Activated CD4-positive, alpha-beta T cell treated with anti-CD3 and anti-CD28 coated beads for 24 hours (primary cell): ENCODE data around the gene TFR2.
A peak's percentile ranks its signal among the peaks of the same experiment; 100 is the strongest.
"Not testable (repeated sequence)": the region's sequence is repeated elsewhere in the genome, so short reads cannot be mapped to it uniquely, and the experiment has no call there.

Experiments
- DNase-seq, 2 donors: peaks; one replicate each; pipeline ENCODE4 v3.0.0-alpha.2; 2020; ENCODE audit warnings: low read depth in 2 of 2

TFR2 gene

DNA sequence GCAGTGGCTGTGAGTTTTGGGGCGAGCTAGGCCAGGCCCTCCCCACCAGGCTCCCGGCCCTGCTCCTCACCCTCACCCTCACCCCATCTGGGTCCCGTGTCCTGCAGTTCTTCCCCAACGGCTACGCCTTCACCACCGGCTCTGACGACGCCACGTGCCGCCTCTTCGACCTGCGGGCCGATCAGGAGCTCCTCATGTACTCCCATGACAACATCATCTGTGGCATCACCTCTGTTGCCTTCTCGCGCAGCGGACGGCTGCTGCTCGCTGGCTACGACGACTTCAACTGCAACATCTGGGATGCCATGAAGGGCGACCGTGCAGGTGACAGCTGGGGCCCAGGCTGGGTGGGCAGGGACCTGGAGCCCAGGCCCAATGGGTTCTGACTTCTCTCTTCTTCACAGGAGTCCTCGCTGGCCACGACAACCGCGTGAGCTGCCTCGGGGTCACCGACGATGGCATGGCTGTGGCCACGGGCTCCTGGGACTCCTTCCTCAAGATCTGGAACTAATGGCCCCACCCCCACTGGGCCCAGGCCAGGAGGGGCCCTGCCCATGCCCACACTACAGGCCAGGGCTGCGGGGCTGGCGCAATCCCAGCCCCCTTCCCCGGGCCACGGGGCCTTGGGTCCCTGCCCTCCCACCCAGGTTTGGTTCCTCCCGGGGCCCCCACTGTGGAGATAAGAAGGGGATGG, 37.1 kb upstream of the TFR2 start:
- no peak for DNase-seq

DNA sequence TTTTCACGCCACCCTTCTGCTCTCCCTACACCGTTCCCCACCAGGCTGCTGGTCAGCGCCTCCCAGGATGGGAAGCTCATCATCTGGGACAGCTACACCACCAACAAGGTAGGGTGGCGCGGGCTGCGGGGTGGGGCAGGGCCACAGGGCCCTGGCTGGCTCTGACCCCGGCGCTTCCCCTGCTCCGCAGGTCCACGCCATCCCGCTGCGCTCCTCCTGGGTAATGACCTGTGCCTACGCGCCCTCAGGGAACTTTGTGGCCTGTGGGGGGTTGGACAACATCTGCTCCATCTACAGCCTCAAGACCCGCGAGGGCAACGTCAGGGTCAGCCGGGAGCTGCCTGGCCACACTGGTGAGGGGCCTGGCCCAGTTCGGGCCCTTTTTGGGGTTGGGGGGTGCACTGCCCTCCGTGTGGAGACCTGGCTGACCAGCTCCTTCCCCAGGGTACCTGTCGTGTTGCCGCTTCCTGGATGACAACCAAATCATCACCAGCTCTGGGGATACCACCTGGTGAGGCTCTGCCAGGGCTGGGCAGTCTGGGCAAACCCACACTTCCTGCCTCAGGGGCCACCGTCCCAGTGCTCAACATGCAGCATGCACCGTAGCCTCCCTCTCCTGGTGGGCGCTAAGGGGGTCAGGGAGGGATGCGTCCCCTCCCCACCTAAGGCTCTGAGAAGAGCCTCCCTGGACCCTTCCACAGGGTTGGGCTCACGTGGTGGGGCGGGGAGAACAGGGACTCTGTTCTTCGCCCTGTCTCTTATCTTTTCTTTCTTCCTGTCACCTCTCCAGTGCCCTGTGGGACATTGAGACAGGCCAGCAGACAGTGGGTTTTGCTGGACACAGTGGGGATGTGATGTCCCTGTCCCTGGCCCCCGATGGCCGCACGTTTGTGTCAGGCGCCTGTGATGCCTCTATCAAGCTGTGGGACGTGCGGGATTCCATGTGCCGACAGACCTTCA, 36.2 kb upstream of the TFR2 start:
- no peak for DNase-seq

DNA sequence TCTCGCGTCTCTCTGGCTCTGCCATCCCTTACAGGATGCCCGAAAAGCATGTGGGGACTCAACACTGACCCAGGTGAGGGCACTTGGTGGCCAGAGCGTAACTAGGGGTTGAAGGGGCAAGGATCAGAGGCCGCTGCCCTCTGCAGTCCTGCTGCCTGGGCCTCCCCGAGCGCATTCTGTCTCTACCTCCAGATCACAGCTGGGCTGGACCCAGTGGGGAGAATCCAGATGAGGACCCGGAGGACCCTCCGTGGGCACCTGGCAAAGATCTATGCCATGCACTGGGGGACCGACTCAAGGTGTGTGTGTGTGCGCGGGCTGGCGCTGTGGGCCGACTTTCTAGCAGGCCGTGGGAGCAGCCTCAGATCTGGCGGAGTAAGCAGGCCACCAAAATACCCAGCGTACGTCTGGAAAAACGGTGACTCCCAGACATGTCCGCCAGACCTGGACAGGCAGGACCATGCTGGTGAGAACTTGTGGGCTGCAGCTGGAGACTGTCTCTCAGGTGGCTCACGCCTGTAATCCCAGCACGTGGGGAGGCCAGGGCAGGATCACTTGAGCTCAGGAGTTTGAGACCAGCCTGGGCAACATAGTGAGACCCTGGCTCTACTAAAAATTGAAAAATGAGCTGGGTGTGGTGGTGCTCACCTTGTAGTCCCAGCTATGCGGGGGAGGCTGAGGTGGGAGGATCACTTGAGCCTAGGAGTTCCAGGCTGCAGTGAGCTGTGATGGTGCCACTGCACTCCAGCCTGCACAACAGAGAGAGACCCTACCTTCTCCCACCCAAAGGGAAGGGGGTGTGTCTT, 35.4 kb upstream of the TFR2 start:
- no peak for DNase-seq

DNA sequence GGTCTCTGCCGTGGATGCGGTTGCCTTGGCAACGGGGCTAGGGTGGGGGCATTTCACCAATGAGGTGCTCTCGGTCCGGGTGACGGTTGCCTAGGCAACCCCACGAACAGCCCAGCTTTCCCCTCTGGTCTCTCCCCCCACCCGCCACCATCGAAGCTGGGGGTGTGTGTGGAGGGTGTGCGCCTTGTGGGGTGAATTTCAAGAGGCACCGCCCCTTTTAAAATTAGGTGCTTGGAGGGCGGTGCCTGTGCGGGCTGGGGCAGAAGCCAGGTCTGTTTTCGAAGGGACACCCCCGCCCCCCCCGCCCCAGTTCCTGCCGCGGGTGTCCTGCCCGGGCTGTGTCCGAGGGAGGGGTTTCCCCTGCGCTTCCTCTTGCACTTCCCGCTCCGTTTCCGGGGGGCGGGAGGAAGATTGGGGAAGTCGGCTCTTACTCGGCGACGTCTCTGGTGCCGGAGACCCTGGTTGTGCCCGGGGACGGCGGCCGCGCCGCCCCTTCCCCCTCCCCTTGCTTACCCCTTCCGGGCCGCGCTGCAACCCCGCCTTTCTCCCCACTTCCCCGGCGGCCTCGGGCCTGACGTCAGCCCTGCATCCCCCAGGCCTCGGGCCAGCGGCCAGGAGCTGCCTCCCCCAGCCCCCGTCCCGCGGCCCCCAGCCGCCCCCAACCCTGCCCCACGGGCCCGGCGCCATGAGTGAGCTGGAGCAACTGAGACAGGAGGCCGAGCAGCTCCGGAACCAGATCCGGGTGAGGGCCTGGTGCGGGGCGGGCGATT, 34.4 kb upstream of the TFR2 start:
- peak; percentile 57 to 70 for DNase-seq

DNA sequence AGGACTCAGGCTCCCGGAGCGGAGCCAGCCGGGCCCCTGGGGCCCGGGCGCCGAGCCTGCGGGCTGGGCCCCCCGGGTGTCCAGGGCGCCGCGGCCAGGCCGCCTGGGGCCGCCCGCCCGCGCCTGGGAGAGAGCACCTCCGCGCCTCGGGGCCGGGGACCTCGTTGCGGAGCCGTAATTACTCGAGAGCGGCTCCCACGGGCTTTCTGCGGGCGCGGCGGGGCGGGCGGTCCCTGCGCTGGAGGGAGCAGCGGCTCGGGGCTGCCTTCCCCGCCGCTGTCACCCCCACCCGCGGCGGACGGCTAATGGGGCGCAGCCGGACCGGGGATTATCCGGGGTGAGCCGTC, 33.7 kb upstream of the TFR2 start:
- no peak for DNase-seq

DNA sequence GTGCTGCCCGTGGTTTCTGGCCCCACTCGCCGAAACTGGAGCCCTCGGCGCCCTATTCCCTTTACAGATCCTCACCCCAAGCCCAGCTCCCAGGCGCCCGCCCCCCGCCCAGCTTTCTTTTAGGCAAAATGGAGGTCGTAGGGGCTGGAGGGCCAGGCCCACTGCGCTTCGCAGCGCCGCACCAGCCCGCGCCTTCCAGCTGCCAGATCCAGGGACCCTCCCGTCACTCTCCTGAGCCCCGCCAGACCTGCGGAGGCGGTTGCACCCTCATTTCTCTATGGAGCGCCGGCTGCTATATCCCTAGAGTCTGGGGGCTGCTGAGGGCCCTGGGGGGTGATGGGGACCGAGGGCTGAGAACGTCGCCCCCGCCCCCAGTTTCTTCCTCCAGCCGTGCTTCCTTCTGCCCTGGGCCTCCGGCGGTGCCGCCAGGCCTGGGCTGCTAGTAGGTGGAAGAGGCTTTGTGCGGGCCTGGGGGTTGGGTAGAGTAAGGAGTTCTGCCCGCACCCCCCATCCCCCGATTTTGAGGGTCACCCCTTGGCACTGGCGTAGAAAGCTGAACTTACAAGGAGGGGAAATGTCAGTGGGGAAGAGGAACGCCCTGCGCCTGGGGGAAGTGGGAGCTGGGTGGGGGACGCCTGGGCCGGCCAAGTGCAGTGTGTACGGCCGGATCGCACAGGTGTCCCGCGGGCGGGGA, 33.2 kb upstream of the TFR2 start:
- no peak for DNase-seq

DNA sequence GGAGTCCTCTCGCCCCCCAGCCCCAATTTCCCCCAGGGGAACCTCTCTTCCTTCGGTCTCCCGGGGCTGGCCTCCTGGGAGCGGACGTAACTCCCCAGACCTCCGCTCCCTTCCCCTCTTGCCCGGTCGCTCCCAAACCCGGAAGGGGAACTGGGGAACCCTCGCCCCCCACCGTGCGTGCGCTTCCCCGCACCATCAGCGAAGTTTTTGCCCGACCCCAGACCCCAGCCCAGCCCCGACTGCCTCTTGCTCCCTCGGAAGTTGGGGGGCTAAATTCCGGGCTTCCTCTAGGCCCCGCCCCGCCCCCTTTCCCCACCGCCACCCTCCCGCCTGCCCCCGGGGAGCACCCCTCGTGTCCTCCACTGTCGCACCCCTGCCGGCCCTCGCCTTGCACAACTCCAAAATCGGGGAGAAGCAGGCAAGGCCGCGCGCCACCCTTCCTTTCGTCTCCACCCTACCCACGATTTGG, 32.6 kb upstream of the TFR2 start:
- DNase-seq = no peak

DNA sequence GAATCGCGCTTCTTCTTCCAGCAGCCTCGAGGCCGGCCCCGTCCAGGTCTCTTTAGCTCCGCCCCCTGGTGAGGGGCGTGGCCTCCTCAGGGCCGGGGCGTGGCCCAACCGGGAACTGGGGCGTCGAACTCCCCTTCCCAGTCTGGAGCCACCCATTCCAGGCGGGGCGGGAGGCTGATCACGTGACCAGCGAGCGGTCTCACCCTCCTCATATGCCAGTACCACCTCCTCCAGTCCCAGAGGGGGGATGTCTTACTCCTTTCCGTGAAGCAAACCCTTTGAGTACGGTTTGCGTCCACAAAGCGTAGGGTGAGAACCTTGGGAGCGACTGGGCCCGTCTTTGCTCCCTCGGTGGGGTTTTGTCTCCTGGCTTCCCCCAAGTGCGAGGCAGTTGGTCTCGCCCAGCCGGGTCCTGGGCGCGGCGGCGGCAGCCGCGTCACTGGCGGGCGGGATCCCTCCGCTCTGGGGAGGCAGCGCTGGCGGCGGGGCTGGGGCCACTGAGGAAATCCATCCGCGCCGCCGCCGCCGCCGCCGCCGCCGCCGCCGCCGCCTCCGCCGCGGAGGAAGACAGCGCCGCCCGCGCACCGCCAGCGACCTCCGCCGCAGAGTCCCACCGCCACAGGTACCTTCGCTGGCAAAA, 32.1 kb upstream of the TFR2 start, which contains the start of gene GNB2:
GNB2 (plus strand) TSS at position 439 of the 640 bp plus-strand sequence. CDS start 2,526 bp downstream, outside the sequence.
- DNase-seq = peak; percentile 98 to 99

DNA sequence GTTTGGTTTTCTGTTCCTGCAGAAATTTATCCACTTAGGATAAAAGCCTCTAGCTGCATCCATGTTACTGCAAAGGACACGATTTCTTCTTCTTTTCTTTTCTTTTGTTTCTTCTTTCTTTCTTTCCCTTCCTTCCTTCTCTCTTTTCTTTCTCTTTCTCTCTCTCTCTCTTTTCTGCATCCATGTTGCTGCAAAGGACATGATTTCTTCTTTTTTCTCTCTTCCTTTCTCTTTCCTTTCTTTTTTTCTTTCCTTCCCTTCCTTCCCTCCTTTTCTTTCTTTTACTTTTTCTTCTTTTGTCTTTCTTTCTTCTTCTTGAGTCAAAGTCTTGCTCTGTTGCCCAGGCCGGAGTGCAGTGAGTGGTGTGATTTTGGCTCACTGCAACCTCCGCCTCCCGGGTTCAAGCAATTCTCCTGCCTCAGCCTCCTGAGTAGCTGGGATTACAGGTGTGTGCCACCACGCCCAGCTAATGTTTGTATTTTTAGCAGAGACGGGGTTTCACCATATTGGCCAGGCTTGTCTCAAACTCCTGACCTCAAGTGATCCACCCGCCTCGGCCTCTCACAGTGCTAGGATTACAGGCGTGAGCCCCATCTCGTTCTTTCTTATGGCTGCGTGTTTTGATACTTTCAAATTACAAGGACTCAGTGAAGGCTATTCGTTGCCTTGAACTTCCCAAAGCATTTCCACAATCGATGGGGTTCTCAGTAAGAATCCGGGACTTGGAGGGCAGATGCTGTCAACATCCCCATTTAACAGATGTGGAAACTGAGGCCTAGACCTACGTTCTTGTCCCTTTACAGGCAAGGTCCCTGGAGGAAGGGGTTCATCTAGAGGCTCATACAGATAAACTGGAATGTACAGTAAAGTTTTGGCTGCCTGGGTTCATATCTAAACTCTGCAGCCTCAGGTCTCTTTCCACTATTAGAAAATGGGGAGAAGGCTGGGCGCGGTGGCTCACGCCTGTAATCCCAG, 30.3 kb upstream of the TFR2 start:
- DNase-seq = no peak

DNA sequence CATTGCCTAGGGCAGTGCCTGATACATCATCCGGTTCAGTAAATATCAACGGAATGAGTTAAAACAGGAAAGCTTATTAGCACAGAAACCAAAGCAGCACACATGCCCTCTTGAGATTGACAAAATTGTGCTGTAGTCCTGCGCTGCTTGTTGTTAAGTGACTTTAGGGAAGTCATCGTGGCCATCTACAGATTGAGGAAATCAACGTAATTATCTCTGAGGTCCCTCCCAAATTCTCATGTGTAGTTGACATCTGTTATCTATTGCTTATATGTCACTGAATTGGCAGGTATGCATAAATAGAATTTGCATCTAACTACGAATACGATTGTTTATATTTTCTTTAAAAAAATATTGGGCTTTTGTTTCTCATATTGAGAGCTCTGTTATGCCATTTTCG, 28.7 kb upstream of the TFR2 start:
- no peak for DNase-seq

DNA sequence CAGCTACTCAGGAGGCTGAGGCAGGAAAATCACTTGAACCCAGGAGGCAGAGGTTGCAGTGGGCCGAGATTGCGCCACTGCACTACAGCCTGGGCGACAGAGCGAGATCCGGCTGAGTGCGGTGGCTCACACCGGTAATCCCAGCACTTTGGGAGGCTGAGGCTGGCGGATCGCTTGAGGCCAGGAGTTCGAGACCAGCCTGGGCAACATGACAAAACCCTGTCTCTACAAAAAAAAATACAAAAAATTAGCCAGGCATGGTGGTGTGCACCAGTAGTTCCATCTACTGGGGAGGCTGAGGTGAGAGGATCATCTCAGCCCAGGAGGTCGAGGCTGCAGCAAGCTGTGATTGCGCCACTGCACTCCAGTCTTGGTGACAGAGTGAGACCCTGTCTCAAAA, 27.8 kb upstream of the TFR2 start:
- not testable (repeated sequence) for DNase-seq

DNA sequence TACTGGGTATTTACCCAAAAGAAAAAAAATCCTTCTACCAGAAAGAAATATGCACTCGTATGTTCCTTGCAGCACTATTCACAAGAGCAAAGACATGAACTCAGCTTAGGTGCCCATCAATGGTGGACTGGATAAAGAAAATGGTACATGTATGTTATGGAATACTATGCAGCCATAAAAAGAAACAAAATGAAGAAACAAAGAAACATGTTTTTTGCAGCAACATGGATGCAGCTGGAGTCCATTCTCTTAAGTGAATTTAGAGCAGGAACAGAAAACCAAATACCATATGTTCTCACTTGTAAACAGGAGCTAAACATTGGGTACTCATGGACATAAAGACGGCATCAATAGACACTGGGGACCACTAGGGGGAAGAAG, 26.7 kb upstream of the TFR2 start:
- DNase-seq = no peak

DNA sequence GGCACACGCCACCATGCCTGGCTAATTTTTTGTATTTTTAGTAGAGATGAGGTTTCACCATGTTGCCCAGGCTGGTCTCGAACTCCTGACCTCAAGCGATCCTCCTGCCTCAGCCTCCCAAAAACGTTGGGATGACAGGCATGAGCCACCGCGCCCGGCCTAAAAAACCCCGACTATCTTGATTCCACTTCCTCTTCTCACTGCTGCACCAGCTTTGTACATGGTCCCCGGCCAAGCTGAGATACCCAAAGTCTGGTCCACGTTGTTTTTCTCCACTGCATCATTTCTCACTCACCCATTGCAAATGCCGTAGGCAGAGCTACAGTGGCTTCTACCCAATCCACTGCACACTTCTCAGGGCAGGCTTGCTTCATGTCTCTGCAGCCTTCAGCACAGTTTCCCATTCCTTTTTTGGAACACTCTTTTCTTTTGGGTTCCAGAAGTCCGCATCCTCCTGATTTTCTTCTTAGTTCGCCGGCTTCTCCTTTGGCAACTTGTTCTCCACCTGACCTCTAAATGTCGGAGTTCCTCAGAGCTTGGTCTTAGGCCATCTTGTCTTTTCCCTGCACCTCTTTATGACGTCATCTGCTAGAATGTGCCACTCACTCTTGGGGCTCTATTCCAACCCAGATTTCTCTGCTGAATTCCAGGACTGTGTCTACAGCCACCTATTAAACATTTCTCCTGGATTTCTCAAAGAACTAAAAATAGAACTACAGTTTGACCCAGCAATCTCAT, 26.1 kb upstream of the TFR2 start:
- DNase-seq = no peak

DNA sequence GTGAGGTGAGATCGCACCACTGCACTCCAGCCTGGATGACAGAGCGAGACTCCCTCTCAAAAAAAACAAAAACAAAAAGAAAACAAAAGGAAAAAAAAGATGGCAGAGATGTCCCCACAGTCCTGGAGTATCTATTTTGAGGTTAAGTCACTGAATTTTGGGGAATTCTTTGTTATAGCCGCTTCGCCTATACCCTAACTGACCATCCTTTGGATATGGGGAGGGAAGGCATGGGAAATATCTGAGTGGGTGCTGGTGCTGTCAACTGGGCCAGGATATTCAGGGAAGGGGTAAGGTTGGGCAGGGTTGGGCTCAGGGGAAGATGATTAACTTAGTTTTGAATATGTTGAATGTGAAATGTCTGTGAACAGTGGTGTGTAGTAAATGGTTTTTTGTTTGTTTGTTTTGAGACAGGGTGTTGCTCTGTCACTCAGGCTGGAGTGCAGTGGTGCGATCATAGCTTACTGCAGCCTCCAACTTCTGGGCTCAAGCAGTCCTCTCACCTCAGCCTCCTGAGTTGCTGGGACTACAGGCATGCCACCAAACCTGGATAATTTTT, 23.9 kb upstream of the TFR2 start:
- no peak for DNase-seq

DNA sequence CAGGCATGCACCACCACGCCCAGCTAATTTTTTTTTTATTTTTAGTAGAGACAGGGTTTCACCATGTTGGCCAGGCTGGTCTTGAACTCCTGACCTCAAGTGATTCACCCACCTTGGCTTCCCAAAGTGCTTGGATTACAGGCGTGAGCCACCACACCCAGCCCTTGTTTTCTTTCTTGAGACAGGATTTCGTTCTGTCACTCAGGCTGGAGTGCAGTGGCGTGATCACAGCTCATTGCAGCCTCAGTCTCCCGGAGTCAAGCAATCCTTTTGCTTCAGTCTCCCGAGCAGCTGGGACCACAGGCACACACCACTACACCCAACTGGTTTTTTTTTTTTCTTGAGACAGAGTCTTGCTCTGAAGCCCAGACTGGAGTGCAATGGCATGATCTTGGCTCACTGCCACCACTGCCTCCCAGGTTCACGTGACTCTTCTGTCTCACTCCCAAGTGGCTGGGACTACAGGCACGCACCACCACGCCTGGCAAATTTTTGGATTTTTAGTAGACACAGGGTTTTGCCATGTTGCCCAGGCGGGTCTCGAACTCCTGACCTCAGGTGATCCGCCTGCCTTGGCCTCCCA, 20.9 kb upstream of the TFR2 start:
- not testable (repeated sequence) for DNase-seq

DNA sequence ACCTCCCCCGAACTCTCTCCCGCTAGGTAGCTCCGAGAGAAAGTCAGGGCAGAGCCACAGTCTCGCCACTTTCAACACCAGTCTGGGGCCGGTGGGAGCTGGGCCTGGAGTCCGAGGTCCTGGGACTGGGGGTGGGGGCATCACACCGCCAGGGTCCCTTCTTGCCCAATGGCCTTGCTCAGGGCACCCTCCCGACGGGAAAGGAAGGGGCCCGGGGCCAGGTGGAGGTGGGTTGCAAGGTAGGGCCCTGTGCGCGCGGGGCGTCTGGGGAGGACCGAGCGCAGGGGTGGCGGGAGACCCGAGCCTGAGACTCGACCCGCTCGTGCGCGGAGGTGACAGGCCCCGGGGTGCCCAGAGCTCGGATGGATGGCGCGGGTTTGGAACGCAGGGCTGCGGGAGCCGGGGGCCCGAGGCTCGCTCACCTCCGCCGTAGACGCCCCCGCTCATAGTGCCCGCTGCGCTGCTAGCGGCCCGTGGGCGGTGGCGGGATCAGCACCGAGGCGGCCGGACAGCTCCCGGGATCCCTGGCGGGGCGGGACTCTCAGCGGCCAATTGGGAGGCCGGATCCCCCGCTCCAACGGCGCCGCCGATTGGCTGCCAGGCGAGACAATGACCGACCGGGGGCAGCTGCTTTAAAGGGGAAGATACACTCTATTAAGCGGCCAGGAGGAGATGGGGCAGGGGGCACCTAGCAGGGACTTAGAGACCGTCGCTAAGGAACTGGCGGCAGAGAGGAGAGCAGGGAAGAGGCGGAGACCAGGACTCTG, 14.7 kb upstream of the TFR2 start, which contains the start of gene ACTL6B:
ACTL6B (minus strand) TSS at position 541 of the 767 bp plus-strand sequence; CDS start at position 447, 94 bp downstream.
- DNase-seq = peak in 1 of 2 donors; percentile 55
